Retinal pigment epithelial cell (primary cell): ENCODE results near the gene BASP1.
"Not testable (repeated sequence)": the region's sequence is repeated elsewhere in the genome, so short reads cannot be mapped to it uniquely, and the experiment has no call there.

ENCODE experiments used
- DNase-seq: peaks from one replicate; pipeline ENCODE4 v3.0.0-alpha.2; 2010; ENCODE audit warnings: low read depth
- H3K4me3 ChIP-seq: 2 replicates; pipeline ENCODE4 v1.5.1; 2011; ENCODE audit warnings: mild to moderate bottlenecking, low read length, control low read depth, moderate library complexity
- TF ChIP-seq, protein P1 (sequence below): conservative IDR thresholded peaks from 2 replicates; pipeline ENCODE4 v1.5.1; 2011; ENCODE audit warnings: low read depth, low read length, control low read depth, inconsistent platforms

BASP1 gene

DNA sequence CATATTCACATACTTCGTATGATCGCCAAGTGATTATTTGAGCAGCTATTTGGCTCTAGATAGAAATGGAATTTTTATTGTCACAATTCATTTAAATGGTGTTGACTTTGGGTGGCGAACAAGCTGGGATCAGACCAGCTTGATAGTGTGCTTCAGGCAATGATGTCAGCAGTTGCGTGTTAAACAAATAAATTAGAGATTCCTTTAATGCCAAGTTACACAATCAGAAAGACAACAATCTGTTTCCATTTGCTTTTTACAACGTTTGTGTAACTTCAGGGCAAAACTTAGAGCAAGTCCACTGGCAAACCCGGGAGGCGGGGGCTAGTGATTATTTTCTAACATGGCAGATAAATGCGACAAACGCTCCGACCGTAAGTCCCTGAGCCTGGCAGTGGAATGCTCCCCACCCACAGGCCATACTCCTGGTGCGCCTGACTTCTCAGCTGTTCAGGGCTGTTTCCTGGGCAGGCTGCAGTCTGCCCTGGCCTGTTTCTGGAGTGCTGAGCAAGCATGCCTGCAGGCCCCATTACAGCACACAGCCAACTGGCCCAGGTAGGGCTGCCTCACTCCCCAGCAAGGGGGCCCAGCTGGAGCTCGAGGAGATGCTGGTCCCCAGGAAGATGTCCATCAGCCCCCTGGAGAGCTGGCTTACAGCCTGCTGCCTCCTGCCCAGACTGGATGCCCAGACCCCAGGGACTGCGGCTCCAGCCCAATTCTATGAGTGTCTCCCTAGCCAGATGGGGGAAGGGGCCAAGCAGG lies 88.7 kb downstream of the BASP1 start:
- DNase-seq: no peak
- TF ChIP-seq, protein P1, sequence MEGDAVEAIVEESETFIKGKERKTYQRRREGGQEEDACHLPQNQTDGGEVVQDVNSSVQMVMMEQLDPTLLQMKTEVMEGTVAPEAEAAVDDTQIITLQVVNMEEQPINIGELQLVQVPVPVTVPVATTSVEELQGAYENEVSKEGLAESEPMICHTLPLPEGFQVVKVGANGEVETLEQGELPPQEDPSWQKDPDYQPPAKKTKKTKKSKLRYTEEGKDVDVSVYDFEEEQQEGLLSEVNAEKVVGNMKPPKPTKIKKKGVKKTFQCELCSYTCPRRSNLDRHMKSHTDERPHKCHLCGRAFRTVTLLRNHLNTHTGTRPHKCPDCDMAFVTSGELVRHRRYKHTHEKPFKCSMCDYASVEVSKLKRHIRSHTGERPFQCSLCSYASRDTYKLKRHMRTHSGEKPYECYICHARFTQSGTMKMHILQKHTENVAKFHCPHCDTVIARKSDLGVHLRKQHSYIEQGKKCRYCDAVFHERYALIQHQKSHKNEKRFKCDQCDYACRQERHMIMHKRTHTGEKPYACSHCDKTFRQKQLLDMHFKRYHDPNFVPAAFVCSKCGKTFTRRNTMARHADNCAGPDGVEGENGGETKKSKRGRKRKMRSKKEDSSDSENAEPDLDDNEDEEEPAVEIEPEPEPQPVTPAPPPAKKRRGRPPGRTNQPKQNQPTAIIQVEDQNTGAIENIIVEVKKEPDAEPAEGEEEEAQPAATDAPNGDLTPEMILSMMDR: no peak
- no peak overlapping the region for H3K4me3 ChIP-seq

DNA sequence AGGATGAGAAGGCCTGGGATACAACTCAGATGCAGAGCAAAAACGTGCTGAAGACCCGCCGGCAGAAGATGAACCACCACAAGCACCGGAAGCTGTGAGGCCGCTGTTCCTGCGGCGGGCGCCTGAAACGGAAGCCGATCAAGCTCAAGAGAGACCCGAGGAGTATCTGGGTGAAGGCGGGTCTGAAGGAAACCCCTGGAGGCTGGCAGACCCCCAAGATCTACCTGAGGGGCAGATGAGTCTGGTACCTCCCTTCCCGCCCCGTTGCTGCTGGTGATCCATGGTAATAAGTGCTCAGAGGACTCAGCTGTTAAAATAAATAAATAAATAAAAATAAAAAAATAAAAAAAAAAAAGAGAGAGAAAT lies 89.3 kb downstream of the BASP1 start:
- no peak for DNase-seq
- TF ChIP-seq, protein P1: no peak
- no peak overlapping the region for H3K4me3 ChIP-seq

DNA sequence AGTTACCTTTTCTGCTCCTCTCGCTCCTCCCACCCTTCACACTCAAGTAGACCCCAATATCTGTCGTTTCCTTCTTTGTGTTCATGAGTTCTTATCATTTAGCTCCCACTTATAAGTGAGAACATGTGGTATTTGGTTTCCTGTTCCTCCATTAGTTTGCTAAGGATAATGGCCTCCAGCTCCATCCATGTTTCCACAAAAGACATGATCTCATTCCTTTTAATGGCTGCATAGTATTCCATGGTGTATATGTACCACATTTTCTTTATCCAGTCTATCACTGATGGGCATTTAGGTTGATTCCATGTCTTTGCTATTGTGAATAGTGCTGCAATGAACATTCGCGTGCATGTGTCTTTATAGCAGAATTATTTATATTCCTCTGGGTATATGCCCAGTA lies 90.0 kb downstream of the BASP1 start:
- DNase-seq, H3K4me3 ChIP-seq: not testable (repeated sequence)

DNA sequence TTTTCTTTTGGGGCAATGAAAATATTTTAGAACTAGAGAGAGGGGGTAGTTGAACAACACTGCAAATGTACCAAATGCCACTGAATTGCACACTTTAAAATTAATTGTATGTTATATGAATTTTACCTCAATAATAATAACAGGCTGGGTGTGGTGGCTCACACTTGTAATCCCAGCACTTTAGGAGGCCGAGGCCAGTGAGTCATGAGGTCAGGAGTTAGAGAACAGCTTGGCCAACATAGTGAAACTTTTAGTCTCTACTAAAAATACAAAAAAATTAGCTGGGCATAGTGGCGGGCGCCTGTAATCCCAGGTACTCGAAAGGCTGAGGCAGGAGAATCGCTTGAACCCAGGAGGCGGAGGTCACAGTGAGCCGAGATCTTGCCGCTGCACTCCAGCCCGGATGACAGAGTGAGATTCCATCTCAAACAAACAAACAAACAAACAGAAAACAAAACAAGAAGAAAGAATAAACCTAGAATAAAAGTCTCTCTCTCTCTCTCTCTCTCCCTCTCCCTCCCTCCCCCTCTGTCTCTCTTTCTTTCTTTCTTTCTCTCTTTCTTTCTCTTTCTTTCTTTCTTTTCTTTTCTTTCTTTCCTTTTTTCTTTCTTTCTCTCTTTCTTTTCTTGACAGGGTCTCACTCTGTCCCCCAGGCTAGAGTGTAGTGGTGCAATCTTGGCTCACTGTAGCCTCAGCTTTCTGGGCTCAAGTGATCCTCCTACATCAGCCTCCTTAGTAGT lies 91.1 kb downstream of the BASP1 start:
- no peak overlapping the region for H3K4me3 ChIP-seq
- no peak for DNase-seq
- TF ChIP-seq, protein P1: no peak

DNA sequence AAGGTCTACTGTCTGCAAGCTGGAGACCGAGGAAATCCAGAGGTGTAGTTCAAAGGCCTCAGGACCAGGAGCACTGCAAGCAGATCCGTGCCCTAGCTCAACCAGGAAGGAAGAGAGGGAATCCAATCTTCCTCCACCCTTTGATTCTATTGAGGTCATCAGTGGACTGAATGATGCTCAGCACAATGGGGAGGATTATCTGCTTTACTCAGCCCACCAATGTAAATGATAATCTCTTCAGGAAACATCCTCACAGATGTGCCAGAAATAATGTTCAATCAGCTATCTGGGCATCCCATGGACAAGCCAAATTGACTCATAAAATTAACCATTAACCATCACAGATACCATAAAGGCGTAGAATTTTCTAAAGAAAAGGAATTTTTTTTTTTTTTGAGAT lies 92.0 kb downstream of the BASP1 start:
- TF ChIP-seq, protein P1: no peak
- DNase-seq: no peak
- no peak overlapping the region for H3K4me3 ChIP-seq

DNA sequence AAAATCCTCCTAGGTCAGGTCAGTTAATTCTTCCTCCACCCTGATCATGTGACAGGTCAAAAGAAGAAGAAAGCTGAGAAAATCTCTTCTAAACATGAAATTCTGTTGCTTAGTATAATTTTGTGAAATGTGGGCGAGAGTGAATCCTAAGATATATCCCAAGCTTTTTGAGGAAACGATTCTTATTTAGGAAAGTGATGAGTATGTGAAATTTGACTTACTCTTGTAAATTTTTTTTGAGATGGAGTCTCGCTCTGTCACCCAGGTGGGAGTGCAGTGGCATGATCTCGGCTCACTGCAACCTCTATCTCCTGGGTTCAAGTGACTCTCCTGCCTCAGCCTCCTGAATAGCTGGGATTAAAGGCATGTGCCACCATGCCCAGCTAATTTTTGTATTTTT lies 93.1 kb downstream of the BASP1 start:
- DNase-seq, H3K4me3 ChIP-seq: not testable (repeated sequence)

DNA sequence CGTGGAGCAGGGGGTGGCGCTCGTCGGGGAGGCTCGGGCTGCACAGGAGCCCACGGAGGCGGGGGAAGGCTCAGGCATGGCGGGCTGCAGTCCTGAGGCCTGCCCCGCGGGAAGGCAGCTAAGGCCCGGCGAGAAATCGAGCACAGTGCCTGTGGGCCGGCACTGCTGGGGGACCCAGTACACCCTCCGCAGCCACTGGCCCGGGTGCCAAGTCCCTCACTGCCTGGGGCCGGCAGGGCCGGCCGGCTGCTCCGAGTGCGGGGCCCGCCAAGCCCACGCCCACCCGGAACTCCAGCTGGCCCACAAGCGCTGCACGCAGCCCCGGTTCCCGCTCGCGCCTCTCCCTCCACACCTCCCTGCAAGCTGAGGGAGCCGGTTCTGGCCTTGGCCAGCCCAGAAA lies 94.4 kb downstream of the BASP1 start:
- not testable (repeated sequence) for H3K4me3 ChIP-seq, DNase-seq

DNA sequence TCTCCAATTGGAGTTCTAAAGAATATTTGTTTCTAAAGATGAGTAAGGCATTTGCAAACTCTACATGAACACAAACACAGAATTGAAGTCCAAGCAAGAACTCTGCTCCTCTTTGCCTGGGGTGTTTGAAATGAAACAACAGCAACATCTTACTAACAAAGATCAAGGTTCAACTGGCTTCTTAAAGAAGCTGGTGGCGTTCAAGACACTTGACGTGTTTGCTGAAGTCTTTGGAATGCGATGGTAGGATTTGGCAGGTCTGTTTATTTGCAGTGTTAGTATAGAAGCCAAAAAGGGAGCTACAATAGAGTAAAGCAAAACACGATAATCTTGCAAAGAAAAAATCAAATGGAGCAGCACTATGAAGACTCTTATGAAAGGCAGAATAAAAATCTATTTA lies 94.9 kb downstream of the BASP1 start:
- no peak overlapping the region for H3K4me3 ChIP-seq
- no peak for DNase-seq
- TF ChIP-seq, protein P1: no peak
